Astrocyte (in vitro differentiated cells and primary cell): ENCODE data around the gene DTWD1. TPM values are rescaled to one million over a fixed set of nuclear protein-coding genes. Genes with fewer than 3 reads are reported as not detected.

ENCODE experiments used
- DNase-seq: peaks from one replicate; pipeline ENCODE4 v3.0.0-alpha.2; 2010; ENCODE audit warnings: low read depth
- FAIRE-seq: peaks from 2 replicates; lab custom pipeline; 2011; peaks lifted over from hg19 to GRCh38; lab: Jason Lieb, UNC
- H2AFZ ChIP-seq: 2 replicates; pipeline ENCODE4 v1.6.0; 2012; ENCODE audit warnings: low read depth, low read length, inconsistent platforms
- H3K27ac ChIP-seq: 2 replicates; pipeline ENCODE4 v1.5.1; 2011; ENCODE audit warnings: low read depth, low read length, inconsistent platforms
- H3K27me3 ChIP-seq: 2 replicates; pipeline ENCODE4 v1.6.0; 2011; ENCODE audit warnings: low read length, inconsistent platforms; ENCODE audit not compliant: insufficient read depth
- H3K36me3 ChIP-seq: 2 replicates; pipeline ENCODE4 v1.5.1; 2011; ENCODE audit warnings: low read length, inconsistent platforms; ENCODE audit not compliant: insufficient read depth
- H3K4me1 ChIP-seq: 2 replicates; pipeline ENCODE4 v1.5.1; 2011; ENCODE audit warnings: low read length, inconsistent platforms; ENCODE audit not compliant: insufficient read depth
- H3K4me2 ChIP-seq: 2 replicates; pipeline ENCODE4 v1.6.0; 2012; ENCODE audit warnings: low read length, inconsistent platforms
- H3K4me3 ChIP-seq: 2 replicates; pipeline ENCODE4 v1.5.1; 2011; ENCODE audit warnings: low read depth, mild to moderate bottlenecking, low read length, inconsistent platforms; ENCODE audit not compliant: insufficient read depth
- H3K79me2 ChIP-seq: 2 replicates; pipeline ENCODE4 v1.6.0; 2012; ENCODE audit warnings: mild to moderate bottlenecking, low read length, inconsistent platforms; ENCODE audit not compliant: insufficient read depth
- H3K9ac ChIP-seq: 2 replicates; pipeline ENCODE4 v1.6.0; 2012; ENCODE audit warnings: mild to moderate bottlenecking, low read length, inconsistent platforms
- H3K9me3 ChIP-seq: 2 replicates; pipeline ENCODE4 v1.5.1; 2012; ENCODE audit warnings: low read depth, mild to moderate bottlenecking, low read length, inconsistent platforms; ENCODE audit not compliant: insufficient read depth
- H4K20me1 ChIP-seq: 2 replicates; pipeline ENCODE4 v1.6.0; 2012; ENCODE audit warnings: low read length, inconsistent platforms; ENCODE audit not compliant: insufficient read depth
- H3K27ac Mint-ChIP-seq: one replicate; pipeline ENCODE4 v1.8.0; 2021; ENCODE audit warnings: mild to moderate bottlenecking, mixed read lengths; ENCODE audit not compliant: unreplicated experiment
- H3K27me3 Mint-ChIP-seq: one replicate; pipeline ENCODE4 v1.8.0; 2021; ENCODE audit warnings: low read depth, mixed read lengths; ENCODE audit not compliant: unreplicated experiment
- H3K36me3 Mint-ChIP-seq: one replicate; pipeline ENCODE4 v1.8.0; 2021; ENCODE audit warnings: low read depth, mixed read lengths; ENCODE audit not compliant: unreplicated experiment
- H3K4me1 Mint-ChIP-seq: one replicate; pipeline ENCODE4 v1.8.0; 2021; ENCODE audit warnings: low read depth, mixed read lengths; ENCODE audit not compliant: unreplicated experiment
- H3K4me3 Mint-ChIP-seq: one replicate; pipeline ENCODE4 v1.8.0; 2021; ENCODE audit warnings: mild to moderate bottlenecking, moderate library complexity, mixed read lengths; ENCODE audit not compliant: unreplicated experiment
- H3K9me3 Mint-ChIP-seq: one replicate; pipeline ENCODE4 v1.8.0; 2021; ENCODE audit warnings: mild to moderate bottlenecking, mixed read lengths; ENCODE audit not compliant: unreplicated experiment
- CTCF ChIP-seq: IDR thresholded peaks from 2 replicates; pipeline ENCODE4 v1.5.1; 2011; ENCODE audit warnings: low read depth, mild to moderate bottlenecking, inconsistent platforms, low read length, moderate library complexity; ENCODE audit not compliant: insufficient read depth
- EZH2 ChIP-seq: IDR thresholded peaks from 2 replicates; pipeline ENCODE4 v1.6.1; 2012; ENCODE audit warnings: mild to moderate bottlenecking, low read length, inconsistent platforms; ENCODE audit not compliant: insufficient read depth
- total RNA-seq: library from RNA; stranded (reverse); gene quantifications from 2 replicates; pipeline ENCODE4 v1.2.1, GENCODE V29; 2021

Gene DTWD1
- total RNA-seq, 1 donor from 2014 or later, result 21.9 TPM

- Histone ChIP-seq H3K9me3 (peaks cover 7% of the 10 kb centered on the region), H3K4me1 (peaks cover 7% of the 10 kb centered on the region), H3K79me2 (no peaks in the 10 kb centered on the region), H4K20me1 (no peaks in the 10 kb centered on the region), H3K36me3 (no peaks in the 10 kb centered on the region), H3K27me3 (no peaks in the 10 kb centered on the region), H3K9ac (no peak overlapping the region), H2AFZ (no peak overlapping the region), H3K4me2 (no peak overlapping the region), H3K4me3 (no peak overlapping the region), H3K27ac (no peak overlapping the region)
- no peak for DNase-seq
- TF ChIP-seq EZH2, result no peak
- no peak for TF ChIP-seq CTCF
- FAIRE-seq, result no peak
- Mint-ChIP-seq H3K4me1 (peaks cover 19% of the 10 kb centered on the region), H3K27me3 (no peaks in the 10 kb centered on the region), H3K9me3 (peaks cover 10% of the 10 kb centered on the region), H3K36me3 (peaks cover 3% of the 10 kb centered on the region), H3K27ac (no peak overlapping the region), H3K4me3 (no peak overlapping the region)
These were observed 29.8 kb downstream of the DTWD1 start for GRCh38 chr15:49650676-49651075.

- no peaks in the 10 kb centered on the region for H3K4me1 ChIP-seq
- peaks cover 3% of the 10 kb centered on the region for H3K36me3 Mint-ChIP-seq
- no peak for FAIRE-seq
These were observed 32.1 kb downstream of the DTWD1 start for GRCh38 chr15:49652922-49653321.

More at GRCh38 chr15:49652922-49653321, 32.1 kb downstream of the DTWD1 start:
- no peak for DNase-seq
- Mint-ChIP-seq H3K4me1 (peaks cover 7% of the 10 kb centered on the region), H3K27me3 (no peaks in the 10 kb centered on the region), H3K4me3 (no peak overlapping the region), H3K9me3 (peaks cover 12% of the 10 kb centered on the region), H3K27ac (no peak overlapping the region)
- H3K4me3 ChIP-seq, result no peak overlapping the region
- TF ChIP-seq CTCF, result no peak
- TF ChIP-seq EZH2, result no peak
- no peaks in the 10 kb centered on the region for H3K79me2 ChIP-seq
- no peaks in the 10 kb centered on the region for H4K20me1 ChIP-seq
- H3K4me2 ChIP-seq, result no peak overlapping the region
- H3K9me3 ChIP-seq, result peaks cover 7% of the 10 kb centered on the region
- no peak overlapping the region for H3K9ac ChIP-seq
- H2AFZ ChIP-seq, result no peak overlapping the region
- no peaks in the 10 kb centered on the region for H3K27me3 ChIP-seq
- no peak overlapping the region for H3K27ac ChIP-seq
- H3K36me3 ChIP-seq, result no peaks in the 10 kb centered on the region
